IgD-negative memory B cell (primary cell): ENCODE data around the gene NUDT16L1. TPM values are rescaled to one million over a fixed set of nuclear protein-coding genes. Genes with fewer than 3 reads are reported as not detected.

Source experiments
- H3K27ac Mint-ChIP-seq, 3 donors: one replicate each; pipeline ENCODE4 v1.8.0; 2020 to 2022; ENCODE audit warnings: mild to moderate bottlenecking in 3 of 3, mixed read lengths in 3 of 3, moderate library complexity in 1 of 3
- H3K27me3 Mint-ChIP-seq: one replicate; pipeline ENCODE4 v1.8.0; 2021; ENCODE audit warnings: mixed read lengths
- H3K36me3 Mint-ChIP-seq: one replicate; pipeline ENCODE4 v1.8.0; 2020; ENCODE audit warnings: mild to moderate bottlenecking, mixed read lengths
- H3K4me1 Mint-ChIP-seq, 3 donors: one replicate each; pipeline ENCODE4 v1.8.0; 2020 to 2022; ENCODE audit warnings: mixed read lengths in 3 of 3, mild to moderate bottlenecking in 1 of 3
- H3K4me3 Mint-ChIP-seq, 4 donors: one replicate each; pipeline ENCODE4 v1.8.0; 2020 to 2022; ENCODE audit warnings: mild to moderate bottlenecking in 4 of 4, mixed read lengths in 4 of 4, moderate library complexity in 3 of 4
- H3K9me3 Mint-ChIP-seq, 3 donors: one replicate each; pipeline ENCODE4 v1.8.0; 2020 to 2021; ENCODE audit warnings: mixed read lengths in 3 of 3, mild to moderate bottlenecking in 1 of 3
- polyA plus RNA-seq: library from polyadenylated mRNA; unstranded; fragments of 300-500 nt; fragmentation: Illumina TruSeq; gene quantifications from one replicate; pipeline ENCODE4 v1.2.3, GENCODE V29; 2021

NUDT16L1 gene
- polyA plus RNA-seq, 1 donor from 2014 or later: 74.0 TPM

GRCh38 chr16:4691666-4692412 is 1.5 kb upstream of the NUDT16L1 start:
- Mint-ChIP-seq H3K9me3 (no peaks in the 10 kb centered on the region), H3K4me3 (peak overlapping the region in 3 of 4 donors; percentile 12 to 80 (median 75)), H3K27me3 (no peaks in the 10 kb centered on the region), H3K36me3 (no peaks in the 10 kb centered on the region), H3K4me1 (peaks cover 0 to 8% (median 6%) of the 10 kb centered on the region in 3 donors), H3K27ac (peak overlapping the region in 2 of 3 donors; percentile 35 to 63)

GRCh38 chr16:4692460-4693295 is 684 bp upstream of the NUDT16L1 start:
- Mint-ChIP-seq H3K27me3 (no peaks in the 10 kb centered on the region), H3K27ac (peak overlapping the region; percentile 5 to 87 (median 82)), H3K4me1 (peaks cover 0 to 8% (median 6%) of the 10 kb centered on the region in 3 donors), H3K36me3 (no peaks in the 10 kb centered on the region), H3K4me3 (peak overlapping the region; percentile 86 to 95 (median 93)), H3K9me3 (no peaks in the 10 kb centered on the region)

- H3K4me1 Mint-ChIP-seq: peaks cover 0 to 8% (median 6%) of the 10 kb centered on the region in 3 donors
- peak overlapping the region in 2 of 3 donors; percentile 82 to 87 for H3K27ac Mint-ChIP-seq
- H3K4me3 Mint-ChIP-seq: peak overlapping the region; percentile 84 to 91 (median 86)
- H3K9me3 Mint-ChIP-seq: no peaks in the 10 kb centered on the region
- no peaks in the 10 kb centered on the region for H3K36me3 Mint-ChIP-seq
- no peaks in the 10 kb centered on the region for H3K27me3 Mint-ChIP-seq
Measured at GRCh38 chr16:4693956-4694641, 737 bp downstream of the NUDT16L1 start.

GRCh38 chr16:4694642-4695451 is 1.5 kb downstream of the NUDT16L1 start:
- H3K9me3 Mint-ChIP-seq: no peaks in the 10 kb centered on the region
- H3K4me3 Mint-ChIP-seq: peak overlapping the region; percentile 84 to 91 (median 86)
- no peaks in the 10 kb centered on the region for H3K36me3 Mint-ChIP-seq
- H3K4me1 Mint-ChIP-seq: peaks cover 0 to 8% (median 6%) of the 10 kb centered on the region in 3 donors
- peak overlapping the region; percentile 46 to 60 (median 47) for H3K27ac Mint-ChIP-seq
- no peaks in the 10 kb centered on the region for H3K27me3 Mint-ChIP-seq

GRCh38 chr16:4695473-4696171 is 2.3 kb downstream of the NUDT16L1 start:
- Mint-ChIP-seq H3K4me3 (peak overlapping the region; percentile 48 to 91 (median 81)), H3K36me3 (no peaks in the 10 kb centered on the region), H3K27ac (peak overlapping the region; percentile 46 to 60 (median 47)), H3K27me3 (no peaks in the 10 kb centered on the region), H3K4me1 (peaks cover 0 to 8% (median 6%) of the 10 kb centered on the region in 3 donors), H3K9me3 (no peaks in the 10 kb centered on the region)

- Mint-ChIP-seq H3K4me1 (peaks cover 0 to 8% (median 6%) of the 10 kb centered on the region in 3 donors), H3K36me3 (no peaks in the 10 kb centered on the region), H3K9me3 (no peaks in the 10 kb centered on the region), H3K27ac (peak overlapping the region in 1 of 3 donors; percentile 53), H3K27me3 (no peaks in the 10 kb centered on the region), H3K4me3 (peak overlapping the region in 1 of 4 donors; percentile 91)
Measured at GRCh38 chr16:4696172-4696904, 3.0 kb downstream of the NUDT16L1 start.

GRCh38 chr16:4696905-4697847 is 3.8 kb downstream of the NUDT16L1 start:
- no peak overlapping the region for H3K27ac Mint-ChIP-seq
- no peaks in the 10 kb centered on the region for H3K27me3 Mint-ChIP-seq
- peak overlapping the region in 2 of 4 donors; percentile 54 to 91 for H3K4me3 Mint-ChIP-seq
- no peaks in the 10 kb centered on the region for H3K36me3 Mint-ChIP-seq
- peaks cover 0 to 8% (median 6%) of the 10 kb centered on the region in 3 donors for H3K4me1 Mint-ChIP-seq
- no peaks in the 10 kb centered on the region for H3K9me3 Mint-ChIP-seq

GRCh38 chr16:4697848-4698291 is 4.5 kb downstream of the NUDT16L1 start:
- Mint-ChIP-seq H3K36me3 (peaks cover under 1% of the 10 kb centered on the region), H3K4me3 (no peak overlapping the region), H3K9me3 (no peaks in the 10 kb centered on the region), H3K27me3 (no peaks in the 10 kb centered on the region), H3K27ac (no peak overlapping the region), H3K4me1 (peaks cover 0 to 4% (median 1%) of the 10 kb centered on the region in 3 donors)

GRCh38 chr16:4698321-4699045 is 5.1 kb downstream of the NUDT16L1 start:
- Mint-ChIP-seq H3K4me3 (no peak overlapping the region), H3K27ac (no peak overlapping the region), H3K4me1 (peaks cover 0 to 4% (median 1%) of the 10 kb centered on the region in 3 donors), H3K27me3 (no peaks in the 10 kb centered on the region), H3K9me3 (no peaks in the 10 kb centered on the region), H3K36me3 (peaks cover 3% of the 10 kb centered on the region)

- no peaks in the 10 kb centered on the region for H3K27me3 Mint-ChIP-seq
- peaks cover 3% of the 10 kb centered on the region for H3K36me3 Mint-ChIP-seq
- no peaks in the 10 kb centered on the region for H3K9me3 Mint-ChIP-seq
- peaks cover 0 to 4% (median 1%) of the 10 kb centered on the region in 3 donors for H3K4me1 Mint-ChIP-seq
- peak overlapping the region in 1 of 4 donors; percentile 58 for H3K4me3 Mint-ChIP-seq
- peak overlapping the region in 2 of 3 donors; percentile 48 to 71 for H3K27ac Mint-ChIP-seq
Measured at GRCh38 chr16:4699046-4699556, 5.7 kb downstream of the NUDT16L1 start.

- no peaks in the 10 kb centered on the region for H3K4me1 Mint-ChIP-seq
- H3K9me3 Mint-ChIP-seq: no peaks in the 10 kb centered on the region
- H3K36me3 Mint-ChIP-seq: peaks cover 3% of the 10 kb centered on the region
- H3K27me3 Mint-ChIP-seq: no peaks in the 10 kb centered on the region
- H3K27ac Mint-ChIP-seq: peak overlapping the region in 1 of 3 donors; percentile 48
- peak overlapping the region in 1 of 4 donors; percentile 63 for H3K4me3 Mint-ChIP-seq
Measured at GRCh38 chr16:4700380-4700996, 7.1 kb downstream of the NUDT16L1 start.
